ENCODE data around the gene GLRX. TPM values are rescaled to one million over a fixed set of nuclear protein-coding genes. Genes with fewer than 3 reads are reported as not detected.

GLRX gene
- total and polyA plus RNA-seq, 2 of the 13 experiments (the other 11 are each of a cell fraction or from before 2014, with no cell fraction given), result 63.8 to 499 TPM

DNA sequence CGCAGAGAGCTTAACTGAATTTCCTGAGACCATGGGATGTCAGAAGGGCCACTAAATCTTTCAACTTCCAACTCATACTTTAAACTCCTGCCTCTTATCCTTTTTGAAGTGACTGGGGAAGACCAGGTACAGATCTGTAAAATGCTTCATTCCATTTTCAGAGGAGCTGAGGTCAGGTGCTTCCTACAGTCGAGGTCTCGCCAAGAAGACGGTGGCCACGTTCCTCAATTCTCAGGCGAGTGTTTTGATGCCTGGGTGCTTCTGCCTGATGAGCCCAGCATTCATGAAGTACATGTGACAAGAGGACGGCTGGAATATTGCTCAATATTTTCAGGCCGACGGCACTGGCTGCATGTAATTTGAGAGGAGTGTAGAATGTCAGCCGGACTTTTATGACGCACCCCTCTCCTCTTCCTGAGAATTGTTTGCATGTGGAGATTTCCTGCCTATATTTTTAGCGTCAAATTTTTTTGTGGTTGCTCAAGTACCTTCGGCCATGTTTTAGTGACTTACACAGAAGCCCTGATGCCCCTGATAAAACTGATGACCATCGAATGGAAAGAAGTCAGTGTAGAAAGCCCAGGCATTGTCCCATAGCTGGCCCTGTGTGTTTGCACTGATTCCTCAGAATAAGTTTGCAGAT, 38.8 kb upstream of the GLRX start (continued):
- TF ChIP-seq, protein P1, sequence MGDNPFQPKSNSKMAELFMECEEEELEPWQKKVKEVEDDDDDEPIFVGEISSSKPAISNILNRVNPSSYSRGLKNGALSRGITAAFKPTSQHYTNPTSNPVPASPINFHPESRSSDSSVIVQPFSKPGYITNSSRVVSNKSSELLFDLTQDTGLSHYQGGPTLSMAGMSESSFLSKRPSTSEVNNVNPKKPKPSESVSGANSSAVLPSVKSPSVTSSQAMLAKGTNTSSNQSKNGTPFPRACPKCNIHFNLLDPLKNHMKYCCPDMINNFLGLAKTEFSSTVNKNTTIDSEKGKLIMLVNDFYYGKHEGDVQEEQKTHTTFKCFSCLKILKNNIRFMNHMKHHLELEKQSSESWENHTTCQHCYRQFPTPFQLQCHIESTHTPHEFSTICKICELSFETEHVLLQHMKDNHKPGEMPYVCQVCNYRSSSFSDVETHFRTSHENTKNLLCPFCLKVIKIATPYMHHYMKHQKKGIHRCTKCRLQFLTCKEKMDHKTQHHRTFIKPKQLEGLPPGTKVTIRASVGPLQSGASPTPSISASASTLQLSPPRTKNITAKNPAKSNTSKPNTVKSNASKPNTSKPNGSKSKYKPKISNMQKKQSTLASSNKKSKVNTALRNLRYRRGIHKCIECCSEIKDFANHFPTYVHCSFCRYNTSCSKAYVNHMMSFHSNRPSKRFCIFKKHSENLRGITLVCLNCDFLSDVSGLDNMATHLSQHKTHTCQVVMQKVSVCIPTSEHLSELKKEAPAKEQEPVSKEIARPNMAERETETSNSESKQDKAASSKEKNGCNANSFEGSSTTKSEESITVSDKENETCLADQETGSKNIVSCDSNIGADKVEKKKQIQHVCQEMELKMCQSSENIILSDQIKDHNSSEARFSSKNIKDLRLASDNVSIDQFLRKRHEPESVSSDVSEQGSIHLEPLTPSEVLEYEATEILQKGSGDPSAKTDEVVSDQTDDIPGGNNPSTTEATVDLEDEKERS (CRISPR knock-in tag; IDR thresholded peaks at IDR 0.05), result peak; percentile 80
- TF ChIP-seq ZBTB21 (CRISPR knock-in tag; IDR thresholded peaks at IDR 0.05) (peak; percentile 86), ZKSCAN5 (CRISPR knock-in tag; IDR thresholded peaks at IDR 0.05) (0 out of 2 replicates have a peak, but pooled peaks have one; percentile 26), HNRNPH1 (optimal IDR thresholded peaks at IDR 0.05; ENCODE audit: low read depth, low read length) (no peak), ZNF878 (CRISPR knock-in tag; IDR thresholded peaks at IDR 0.05) (peak; percentile 77; the same call in 1 of the 2 replicates), TBL1XR1 (IDR thresholded peaks at IDR 0.05; ENCODE audit: borderline replicate concordance, low read length, partially characterized antibody) (peak; percentile 42), ATAD3A (CRISPR knock-in tag; IDR thresholded peaks at IDR 0.05) (no peak), YY1 (IDR thresholded peaks at IDR 0.05; ENCODE audit: insufficient read depth, insufficient replicate concordance, low read depth, low read length) (peak; percentile 38), SCMH1 (CRISPR knock-in tag; IDR thresholded peaks at IDR 0.05; ENCODE audit: borderline replicate concordance) (no peak), ZSCAN9 (CRISPR knock-in tag; IDR thresholded peaks at IDR 0.05; ENCODE audit: borderline replicate concordance) (peak; percentile 79; the same call in 1 of the 2 replicates), SRF (IDR thresholded peaks at IDR 0.05; ENCODE audit: low read depth, low read length) (no peak), SP2 (CRISPR knock-in tag; IDR thresholded peaks at IDR 0.05) (no peak), SNAI1 (CRISPR knock-in tag; IDR thresholded peaks at IDR 0.05; ENCODE audit: borderline replicate concordance) (no peak), PRPF4 (IDR thresholded peaks at IDR 0.05; ENCODE audit: low read depth, low read length, poor library complexity, severe bottlenecking) (no peak)
- TF ChIP-seq, protein P2, sequence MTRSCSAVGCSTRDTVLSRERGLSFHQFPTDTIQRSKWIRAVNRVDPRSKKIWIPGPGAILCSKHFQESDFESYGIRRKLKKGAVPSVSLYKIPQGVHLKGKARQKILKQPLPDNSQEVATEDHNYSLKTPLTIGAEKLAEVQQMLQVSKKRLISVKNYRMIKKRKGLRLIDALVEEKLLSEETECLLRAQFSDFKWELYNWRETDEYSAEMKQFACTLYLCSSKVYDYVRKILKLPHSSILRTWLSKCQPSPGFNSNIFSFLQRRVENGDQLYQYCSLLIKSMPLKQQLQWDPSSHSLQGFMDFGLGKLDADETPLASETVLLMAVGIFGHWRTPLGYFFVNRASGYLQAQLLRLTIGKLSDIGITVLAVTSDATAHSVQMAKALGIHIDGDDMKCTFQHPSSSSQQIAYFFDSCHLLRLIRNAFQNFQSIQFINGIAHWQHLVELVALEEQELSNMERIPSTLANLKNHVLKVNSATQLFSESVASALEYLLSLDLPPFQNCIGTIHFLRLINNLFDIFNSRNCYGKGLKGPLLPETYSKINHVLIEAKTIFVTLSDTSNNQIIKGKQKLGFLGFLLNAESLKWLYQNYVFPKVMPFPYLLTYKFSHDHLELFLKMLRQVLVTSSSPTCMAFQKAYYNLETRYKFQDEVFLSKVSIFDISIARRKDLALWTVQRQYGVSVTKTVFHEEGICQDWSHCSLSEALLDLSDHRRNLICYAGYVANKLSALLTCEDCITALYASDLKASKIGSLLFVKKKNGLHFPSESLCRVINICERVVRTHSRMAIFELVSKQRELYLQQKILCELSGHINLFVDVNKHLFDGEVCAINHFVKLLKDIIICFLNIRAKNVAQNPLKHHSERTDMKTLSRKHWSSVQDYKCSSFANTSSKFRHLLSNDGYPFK (CRISPR knock-in tag; IDR thresholded peaks at IDR 0.05; ENCODE audit: borderline replicate concordance), result no peak
- TF ChIP-seq, protein P3, sequence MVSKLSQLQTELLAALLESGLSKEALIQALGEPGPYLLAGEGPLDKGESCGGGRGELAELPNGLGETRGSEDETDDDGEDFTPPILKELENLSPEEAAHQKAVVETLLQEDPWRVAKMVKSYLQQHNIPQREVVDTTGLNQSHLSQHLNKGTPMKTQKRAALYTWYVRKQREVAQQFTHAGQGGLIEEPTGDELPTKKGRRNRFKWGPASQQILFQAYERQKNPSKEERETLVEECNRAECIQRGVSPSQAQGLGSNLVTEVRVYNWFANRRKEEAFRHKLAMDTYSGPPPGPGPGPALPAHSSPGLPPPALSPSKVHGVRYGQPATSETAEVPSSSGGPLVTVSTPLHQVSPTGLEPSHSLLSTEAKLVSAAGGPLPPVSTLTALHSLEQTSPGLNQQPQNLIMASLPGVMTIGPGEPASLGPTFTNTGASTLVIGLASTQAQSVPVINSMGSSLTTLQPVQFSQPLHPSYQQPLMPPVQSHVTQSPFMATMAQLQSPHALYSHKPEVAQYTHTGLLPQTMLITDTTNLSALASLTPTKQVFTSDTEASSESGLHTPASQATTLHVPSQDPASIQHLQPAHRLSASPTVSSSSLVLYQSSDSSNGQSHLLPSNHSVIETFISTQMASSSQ (IDR thresholded peaks at IDR 0.05; ENCODE audit: low read depth), result 0 out of 2 replicates have a peak, but pooled peaks have one; percentile 48
- TF ChIP-seq, protein P3 (CRISPR knock-in tag; IDR thresholded peaks at IDR 0.05; ENCODE audit: borderline replicate concordance), result no peak; the same call in 1 of the 2 replicates

Measured in HepG2 (cell line).